Measurements from ENCODE around the gene SGK1.
"Not testable (repeated sequence)": the region's sequence is repeated elsewhere in the genome, so short reads cannot be mapped to it uniquely, and the experiment has no call there.

Gene SGK1

DNA sequence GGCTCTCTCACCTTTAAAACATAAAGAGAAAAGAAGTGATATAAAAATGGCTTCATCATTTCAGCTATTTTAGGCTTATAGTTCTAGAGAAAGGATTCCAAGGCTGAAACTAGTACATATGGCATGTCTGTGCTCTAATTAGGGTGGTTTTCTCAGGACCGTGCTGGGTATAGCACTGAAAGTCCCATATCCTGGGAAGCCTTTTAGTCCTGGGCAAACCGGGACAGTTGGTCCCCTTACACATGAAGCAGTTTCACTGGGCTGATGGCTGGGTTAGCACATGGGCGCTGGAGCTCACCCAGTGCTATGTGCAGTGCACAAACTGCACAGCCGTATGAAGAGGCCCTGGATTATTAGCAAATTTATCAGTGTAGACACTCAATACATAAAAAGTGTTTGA, 110.5 kb downstream of the SGK1 start:
- ChIA-PET POLR2A (no interaction called here), CTCF (no interaction called here)
- DNase-seq (ENCODE audit: extremely low spot score): no peak
- TF ChIP-seq, protein P1, sequence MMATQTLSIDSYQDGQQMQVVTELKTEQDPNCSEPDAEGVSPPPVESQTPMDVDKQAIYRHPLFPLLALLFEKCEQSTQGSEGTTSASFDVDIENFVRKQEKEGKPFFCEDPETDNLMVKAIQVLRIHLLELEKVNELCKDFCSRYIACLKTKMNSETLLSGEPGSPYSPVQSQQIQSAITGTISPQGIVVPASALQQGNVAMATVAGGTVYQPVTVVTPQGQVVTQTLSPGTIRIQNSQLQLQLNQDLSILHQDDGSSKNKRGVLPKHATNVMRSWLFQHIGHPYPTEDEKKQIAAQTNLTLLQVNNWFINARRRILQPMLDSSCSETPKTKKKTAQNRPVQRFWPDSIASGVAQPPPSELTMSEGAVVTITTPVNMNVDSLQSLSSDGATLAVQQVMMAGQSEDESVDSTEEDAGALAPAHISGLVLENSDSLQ (IDR thresholded peaks at IDR 0.05): no peak
- TF ChIP-seq NFRKB (IDR thresholded peaks at IDR 0.05) (no peak), BHLHE40 (IDR thresholded peaks at IDR 0.05; ENCODE audit: borderline replicate concordance) (no peak), FOXA1 (IDR thresholded peaks at IDR 0.05) (no peak), HDGF (IDR thresholded peaks at IDR 0.05; ENCODE audit: borderline replicate concordance) (no peak), FOXM1 (IDR thresholded peaks at IDR 0.05; ENCODE audit: borderline replicate concordance) (no peak), L3MBTL2 (conservative IDR thresholded peaks at IDR 0.05) (no peak), FOXK2 (IDR thresholded peaks at IDR 0.05) (no peak), ELF4 (IDR thresholded peaks at IDR 0.05) (no peak), TARDBP (IDR thresholded peaks at IDR 0.05) (no peak), CTBP1 (IDR thresholded peaks at IDR 0.05; ENCODE audit: borderline replicate concordance) (no peak), LEF1 (IDR thresholded peaks at IDR 0.05; ENCODE audit: borderline replicate concordance) (no peak), ARNT (IDR thresholded peaks at IDR 0.05) (no peak), SUZ12 (IDR thresholded peaks at IDR 0.05) (no peak), ZNF384 (IDR thresholded peaks at IDR 0.05) (no peak), SP1 (IDR thresholded peaks at IDR 0.05) (no peak)

DNA sequence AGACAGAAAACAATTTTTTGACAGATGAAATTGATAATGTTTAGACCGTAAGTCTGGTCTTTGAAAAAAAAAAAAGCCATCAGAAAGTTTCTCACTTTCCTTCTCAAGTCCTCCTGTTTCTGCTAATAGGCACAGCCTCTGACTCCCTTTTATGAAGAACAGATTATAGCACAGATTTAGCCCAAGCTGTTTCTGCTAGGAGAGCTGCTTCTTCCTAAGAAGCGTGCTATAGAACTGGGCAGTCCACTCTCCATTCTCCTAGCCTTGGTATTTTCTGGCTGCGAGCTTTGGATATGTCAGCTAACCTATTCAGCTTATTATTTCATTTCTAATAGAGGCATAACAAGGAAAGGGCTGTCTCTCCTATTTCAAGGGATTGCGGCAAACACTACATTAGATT, 112.5 kb downstream of the SGK1 start:
- TF ChIP-seq, protein P1 (IDR thresholded peaks at IDR 0.05): no peak
- TF ChIP-seq FOXA1 (IDR thresholded peaks at IDR 0.05) (no peak), LEF1 (IDR thresholded peaks at IDR 0.05; ENCODE audit: borderline replicate concordance) (no peak), ELF4 (IDR thresholded peaks at IDR 0.05) (no peak), CTBP1 (IDR thresholded peaks at IDR 0.05; ENCODE audit: borderline replicate concordance) (no peak), NFRKB (IDR thresholded peaks at IDR 0.05) (no peak), FOXM1 (IDR thresholded peaks at IDR 0.05; ENCODE audit: borderline replicate concordance) (no peak), ZNF384 (IDR thresholded peaks at IDR 0.05) (no peak), BHLHE40 (IDR thresholded peaks at IDR 0.05; ENCODE audit: borderline replicate concordance) (no peak), SP1 (IDR thresholded peaks at IDR 0.05) (no peak), TARDBP (IDR thresholded peaks at IDR 0.05) (no peak), ARNT (IDR thresholded peaks at IDR 0.05) (no peak), HDGF (IDR thresholded peaks at IDR 0.05; ENCODE audit: borderline replicate concordance) (no peak), FOXK2 (IDR thresholded peaks at IDR 0.05) (no peak), L3MBTL2 (conservative IDR thresholded peaks at IDR 0.05) (no peak), SUZ12 (IDR thresholded peaks at IDR 0.05) (no peak)

DNA sequence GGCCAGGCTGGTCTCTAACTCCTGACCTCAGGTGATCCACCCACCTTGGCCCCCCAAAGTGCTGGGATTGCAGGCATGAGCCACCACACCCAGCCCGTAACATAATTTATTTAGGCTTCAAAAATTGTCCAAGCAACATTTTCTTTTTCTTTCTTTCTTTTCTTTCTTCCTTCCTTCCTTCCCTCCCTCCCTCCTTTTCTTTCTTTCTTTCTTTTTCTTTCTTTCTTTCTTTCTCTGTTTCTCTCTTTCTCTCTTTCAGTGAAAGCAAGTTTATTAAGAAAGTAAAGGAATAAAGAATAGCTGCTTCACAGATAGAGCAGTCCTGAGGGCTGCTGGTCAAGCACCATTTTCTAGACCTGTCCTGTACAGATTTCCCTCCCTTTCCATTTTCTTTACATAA, 113.2 kb downstream of the SGK1 start:
- CTCF ChIA-PET; DNase-seq (ENCODE audit: extremely low spot score); POLR2A ChIA-PET: not testable (repeated sequence)

More for the DNA sequence above, 112.5 kb downstream of the SGK1 start:
- CTCF ChIA-PET: no interaction called here
- POLR2A ChIA-PET: no interaction called here
- DNase-seq (ENCODE audit: extremely low spot score): no peak

DNA sequence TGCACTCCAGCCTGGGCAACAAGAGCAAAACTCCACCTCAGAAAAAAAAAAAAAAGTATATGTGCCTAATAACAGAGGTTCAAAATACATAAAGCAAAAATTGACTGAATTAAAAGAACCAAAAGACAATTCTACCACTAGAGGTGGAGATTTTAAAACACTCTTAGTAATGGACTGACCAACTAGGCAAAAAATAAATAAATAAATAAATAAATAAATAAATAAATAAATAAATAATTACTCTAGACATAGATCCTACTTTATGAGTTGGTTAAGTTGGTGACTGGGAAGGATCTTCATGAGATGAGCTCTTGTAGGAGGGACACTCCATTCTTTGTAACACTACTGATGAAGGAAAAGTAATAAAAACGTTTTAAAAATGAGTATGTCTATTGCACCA, 113.9 kb downstream of the SGK1 start:
- POLR2A ChIA-PET: no interaction called here
- CTCF ChIA-PET: no interaction called here
- TF ChIP-seq, protein P1 (IDR thresholded peaks at IDR 0.05): no peak
- TF ChIP-seq FOXM1 (IDR thresholded peaks at IDR 0.05; ENCODE audit: borderline replicate concordance) (no peak), LEF1 (IDR thresholded peaks at IDR 0.05; ENCODE audit: borderline replicate concordance) (no peak), ARNT (IDR thresholded peaks at IDR 0.05) (no peak), TARDBP (IDR thresholded peaks at IDR 0.05) (no peak), FOXK2 (IDR thresholded peaks at IDR 0.05) (no peak), BHLHE40 (IDR thresholded peaks at IDR 0.05; ENCODE audit: borderline replicate concordance) (no peak), CTBP1 (IDR thresholded peaks at IDR 0.05; ENCODE audit: borderline replicate concordance) (no peak)
- DNase-seq (ENCODE audit: extremely low spot score): no peak

DNA sequence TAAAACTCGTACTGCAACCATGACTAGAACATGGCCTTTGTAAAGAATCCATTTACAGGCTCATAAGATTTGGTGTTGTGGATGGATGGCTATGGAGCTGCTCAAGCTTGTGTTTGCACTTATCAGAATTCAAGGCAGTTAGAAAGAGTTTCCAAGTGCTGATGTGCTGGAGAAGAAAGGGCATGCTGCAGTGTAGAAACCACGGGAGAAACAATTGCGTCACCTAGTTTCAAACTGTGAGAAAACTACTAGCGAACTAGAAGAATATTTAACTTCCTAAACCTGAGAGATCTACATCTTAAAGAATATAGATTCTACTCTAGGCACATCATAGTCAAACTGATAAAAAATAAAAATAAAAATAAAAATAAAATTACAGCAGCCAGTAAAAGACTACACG, 116.2 kb downstream of the SGK1 start:
- no peak for DNase-seq (ENCODE audit: extremely low spot score)
- CTCF ChIA-PET: no interaction called here
- TF ChIP-seq ELF4 (IDR thresholded peaks at IDR 0.05) (no peak), HDGF (IDR thresholded peaks at IDR 0.05; ENCODE audit: borderline replicate concordance) (no peak), NFRKB (IDR thresholded peaks at IDR 0.05) (no peak), FOXM1 (IDR thresholded peaks at IDR 0.05; ENCODE audit: borderline replicate concordance) (no peak), ARNT (IDR thresholded peaks at IDR 0.05) (no peak), L3MBTL2 (conservative IDR thresholded peaks at IDR 0.05) (no peak), ZNF384 (IDR thresholded peaks at IDR 0.05) (no peak), FOXA1 (IDR thresholded peaks at IDR 0.05) (no peak), LEF1 (IDR thresholded peaks at IDR 0.05; ENCODE audit: borderline replicate concordance) (no peak), TARDBP (IDR thresholded peaks at IDR 0.05) (no peak), CTBP1 (IDR thresholded peaks at IDR 0.05; ENCODE audit: borderline replicate concordance) (no peak), SP1 (IDR thresholded peaks at IDR 0.05) (no peak), FOXK2 (IDR thresholded peaks at IDR 0.05) (no peak), BHLHE40 (IDR thresholded peaks at IDR 0.05; ENCODE audit: borderline replicate concordance) (no peak), SUZ12 (IDR thresholded peaks at IDR 0.05) (no peak)
- TF ChIP-seq, protein P1 (IDR thresholded peaks at IDR 0.05): no peak
- POLR2A ChIA-PET: no interaction called here

All from HEK293T (cell line).